Chondrocyte (in vitro differentiated cells): ENCODE results near the gene ECHS1. TPM values are rescaled to one million over a fixed set of nuclear protein-coding genes. Genes with fewer than 3 reads are reported as not detected.

ENCODE experiments used
- DNase-seq: peaks from one replicate; pipeline ENCODE4 v3.0.0; 2021; ENCODE audit warnings: mixed read lengths, low spot score
- H3K27ac Mint-ChIP-seq: one replicate; pipeline ENCODE4 v1.8.0; 2021; ENCODE audit warnings: mild to moderate bottlenecking, moderate library complexity, mixed read lengths; ENCODE audit not compliant: unreplicated experiment
- H3K27me3 Mint-ChIP-seq: 2 replicates; pipeline ENCODE4 v1.8.0; 2021; ENCODE audit warnings: low read depth, mixed read lengths
- H3K36me3 Mint-ChIP-seq: 2 replicates; pipeline ENCODE4 v1.8.0; 2021; ENCODE audit warnings: low read depth, mixed read lengths
- H3K4me1 Mint-ChIP-seq: 2 replicates; pipeline ENCODE4 v1.8.0; 2021; ENCODE audit warnings: low read depth, mild to moderate bottlenecking, mixed read lengths
- H3K4me3 Mint-ChIP-seq: one replicate; pipeline ENCODE4 v1.8.0; 2021; ENCODE audit warnings: mild to moderate bottlenecking, moderate library complexity, mixed read lengths; ENCODE audit not compliant: unreplicated experiment
- H3K9me3 Mint-ChIP-seq: 2 replicates; pipeline ENCODE4 v1.8.0; 2021; ENCODE audit warnings: low read depth, mixed read lengths
- CTCF ChIP-seq: fragments of 200-600 bp; sonication (generic); IDR thresholded peaks from 2 replicates; pipeline ENCODE4 v1.5.0; 2021; ENCODE audit warnings: antibody characterized with exemption, mild to moderate bottlenecking, moderate library complexity
- total RNA-seq: library from RNA; stranded (reverse); gene quantifications from 3 replicates; pipeline ENCODE4 v1.2.1, GENCODE V29; 2021

Gene ECHS1
- total RNA-seq, 1 donor from 2014 or later, result 58.9 TPM

- Mint-ChIP-seq H3K4me1 (peaks cover 6% of the 10 kb centered on the region), H3K4me3 (peak overlapping the region; percentile 74), H3K9me3 (no peaks in the 10 kb centered on the region), H3K27me3 (no peaks in the 10 kb centered on the region), H3K36me3 (no peaks in the 10 kb centered on the region), H3K27ac (peak overlapping the region; percentile 27)
- DNase-seq, result peak; percentile 94
- peak; percentile 94 for TF ChIP-seq CTCF
Observed at GRCh38 chr10:133318494-133319127, 54.5 kb downstream of the ECHS1 start.

- no peak overlapping the region for H3K4me3 Mint-ChIP-seq
- H3K27ac Mint-ChIP-seq, result no peak overlapping the region
- no peaks in the 10 kb centered on the region for H3K27me3 Mint-ChIP-seq
- H3K9me3 Mint-ChIP-seq, result no peaks in the 10 kb centered on the region
- DNase-seq, result peak; percentile 40
- no peaks in the 10 kb centered on the region for H3K36me3 Mint-ChIP-seq
- TF ChIP-seq CTCF, result no peak
- peaks cover 6% of the 10 kb centered on the region for H3K4me1 Mint-ChIP-seq
Observed at GRCh38 chr10:133316732-133317131, 56.4 kb downstream of the ECHS1 start.

- H3K27me3 Mint-ChIP-seq, result no peaks in the 10 kb centered on the region
Observed at GRCh38 chr10:133316266-133316665, 56.9 kb downstream of the ECHS1 start.

GRCh38 chr10:133315847-133316246 is 57.3 kb downstream of the ECHS1 start:
- Mint-ChIP-seq H3K27me3 (no peaks in the 10 kb centered on the region), H3K27ac (no peak overlapping the region), H3K4me1 (peaks cover 6% of the 10 kb centered on the region), H3K36me3 (peaks cover 3% of the 10 kb centered on the region), H3K4me3 (no peak overlapping the region), H3K9me3 (no peaks in the 10 kb centered on the region)
- DNase-seq, result no peak
- TF ChIP-seq CTCF, result no peak

More at GRCh38 chr10:133316266-133316665, 56.9 kb downstream of the ECHS1 start:
- Mint-ChIP-seq H3K27ac (no peak overlapping the region), H3K36me3 (peaks cover 3% of the 10 kb centered on the region), H3K9me3 (no peaks in the 10 kb centered on the region), H3K4me3 (no peak overlapping the region), H3K4me1 (peaks cover 6% of the 10 kb centered on the region)
- no peak for TF ChIP-seq CTCF
- DNase-seq, result peak; percentile 32

GRCh38 chr10:133314911-133315310 is 58.2 kb downstream of the ECHS1 start:
- H3K27me3 Mint-ChIP-seq, result no peaks in the 10 kb centered on the region
- no peaks in the 10 kb centered on the region for H3K9me3 Mint-ChIP-seq
- H3K27ac Mint-ChIP-seq, result no peak overlapping the region
- H3K36me3 Mint-ChIP-seq, result peaks cover 3% of the 10 kb centered on the region
- no peak for TF ChIP-seq CTCF
- peaks cover 6% of the 10 kb centered on the region for H3K4me1 Mint-ChIP-seq
- H3K4me3 Mint-ChIP-seq, result no peak overlapping the region
- peak; percentile 72 for DNase-seq
